Ammon's horn (tissue), 1 donor: Measurements from ENCODE around the gene BTD.
A peak's percentile ranks its signal among the peaks of the same experiment; 100 is the strongest.

ENCODE experiments used
- DNase-seq: peaks from one replicate; pipeline ENCODE4 v3.0.0-alpha.2; 2016; ENCODE audit warnings: low spot score

BTD gene, protein sequence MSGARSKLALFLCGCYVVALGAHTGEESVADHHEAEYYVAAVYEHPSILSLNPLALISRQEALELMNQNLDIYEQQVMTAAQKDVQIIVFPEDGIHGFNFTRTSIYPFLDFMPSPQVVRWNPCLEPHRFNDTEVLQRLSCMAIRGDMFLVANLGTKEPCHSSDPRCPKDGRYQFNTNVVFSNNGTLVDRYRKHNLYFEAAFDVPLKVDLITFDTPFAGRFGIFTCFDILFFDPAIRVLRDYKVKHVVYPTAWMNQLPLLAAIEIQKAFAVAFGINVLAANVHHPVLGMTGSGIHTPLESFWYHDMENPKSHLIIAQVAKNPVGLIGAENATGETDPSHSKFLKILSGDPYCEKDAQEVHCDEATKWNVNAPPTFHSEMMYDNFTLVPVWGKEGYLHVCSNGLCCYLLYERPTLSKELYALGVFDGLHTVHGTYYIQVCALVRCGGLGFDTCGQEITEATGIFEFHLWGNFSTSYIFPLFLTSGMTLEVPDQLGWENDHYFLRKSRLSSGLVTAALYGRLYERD

DNA sequence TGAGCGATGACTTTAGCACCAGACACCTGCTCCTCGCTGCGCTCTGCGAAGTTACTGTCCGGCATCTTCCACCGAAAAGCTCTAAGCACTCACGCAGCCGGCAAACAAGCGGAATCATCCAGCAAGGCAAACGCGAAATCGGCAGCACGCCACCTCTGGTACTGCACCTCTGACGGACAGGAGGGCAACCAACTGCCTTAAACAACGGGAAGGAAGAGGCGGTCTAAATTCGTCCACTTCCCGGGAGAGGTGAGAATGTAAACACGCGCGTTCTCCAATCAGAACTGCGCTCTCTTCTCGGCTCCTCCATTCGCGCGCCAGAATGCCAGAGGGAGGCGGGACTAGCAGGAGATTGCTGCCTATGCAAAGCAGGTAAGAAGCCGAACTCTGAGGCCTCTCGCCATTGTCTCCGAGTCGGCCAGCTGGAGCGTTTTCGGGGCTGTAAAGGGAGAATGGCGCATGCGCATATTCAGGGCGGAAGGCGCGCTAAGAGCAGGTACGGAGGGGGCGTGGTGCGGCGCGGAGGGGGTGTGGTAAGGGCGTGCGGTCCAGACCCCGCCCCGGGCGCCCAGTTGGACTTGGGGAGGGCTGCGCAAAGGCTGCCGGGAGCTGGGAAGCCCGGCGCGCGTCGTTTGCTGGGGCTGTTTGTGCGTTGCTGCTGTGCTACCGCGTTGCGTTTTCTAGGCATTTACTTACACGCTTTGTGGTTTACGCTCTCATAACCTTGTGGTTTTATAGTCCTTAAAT is at the start of gene BTD, which contains the start of gene HACL1:
Gene BTD (plus strand): TSS at position 347 of the 747 bp plus-strand sequence. CDS start 33,695 bp downstream, outside the sequence.
Gene HACL1 (minus strand): TSS at position 171 of the 747 bp plus-strand sequence. CDS start 106 bp downstream, at position 65.
- DNase-seq: peak; percentile 99

DNA sequence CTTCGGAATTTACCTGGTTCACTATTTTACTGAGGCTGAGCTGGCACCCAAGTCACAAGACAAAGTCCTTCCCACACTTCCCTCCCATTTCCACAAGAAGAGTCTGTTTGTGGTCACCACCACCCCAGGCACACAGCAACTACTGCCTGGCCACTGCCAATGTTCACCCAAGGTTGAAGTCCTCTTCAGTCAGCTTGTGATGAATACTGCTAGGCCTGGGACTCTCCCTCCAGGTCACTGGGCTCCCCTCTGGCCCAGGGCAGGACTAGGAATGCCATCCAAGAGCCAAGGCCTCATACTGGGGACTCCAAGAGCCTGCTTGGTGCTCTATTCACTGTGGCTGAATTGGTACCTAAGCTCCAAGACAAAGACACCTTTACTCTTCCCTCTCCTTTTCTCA is 49.6 kb upstream of the BTD start:
- no peak for DNase-seq

DNA sequence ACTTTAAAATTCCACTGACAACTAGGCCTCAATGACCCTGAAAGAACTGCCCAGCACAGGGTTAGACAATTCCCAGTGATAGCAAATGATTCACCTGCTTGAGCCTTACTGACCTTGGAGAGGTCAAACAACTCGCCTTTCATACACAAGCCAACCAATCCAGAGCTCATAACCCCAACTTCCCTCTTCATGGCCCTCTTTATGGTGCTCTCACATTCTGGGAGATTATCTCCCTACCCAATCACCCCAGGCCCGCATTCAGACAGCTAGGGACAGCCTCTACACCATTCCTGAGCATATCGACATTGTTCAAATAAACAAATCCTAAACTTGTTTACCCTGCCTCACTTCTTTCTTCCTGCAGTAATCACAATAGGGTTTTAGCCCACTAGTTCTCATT is 47.8 kb upstream of the BTD start:
- no peak for DNase-seq

DNA sequence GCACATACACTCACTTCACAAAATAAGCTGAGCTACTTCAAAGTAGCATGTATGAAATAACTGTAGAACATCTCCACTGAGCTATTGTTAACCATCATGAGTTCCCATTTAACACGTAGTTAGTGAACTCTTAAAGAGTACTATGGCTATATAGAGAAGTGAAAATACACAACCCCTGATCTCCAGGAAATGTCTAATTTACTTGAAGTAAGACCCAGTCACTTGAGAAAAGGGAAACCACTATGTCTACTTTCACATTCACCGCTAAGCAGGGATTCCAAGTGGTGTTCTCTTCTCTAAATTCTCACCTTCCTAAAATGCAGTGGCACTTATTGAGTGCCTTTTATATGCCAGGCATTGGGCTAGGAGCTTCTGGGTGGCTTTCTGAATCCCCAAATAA is 45.0 kb upstream of the BTD start:
- peak; percentile 42 for DNase-seq

DNA sequence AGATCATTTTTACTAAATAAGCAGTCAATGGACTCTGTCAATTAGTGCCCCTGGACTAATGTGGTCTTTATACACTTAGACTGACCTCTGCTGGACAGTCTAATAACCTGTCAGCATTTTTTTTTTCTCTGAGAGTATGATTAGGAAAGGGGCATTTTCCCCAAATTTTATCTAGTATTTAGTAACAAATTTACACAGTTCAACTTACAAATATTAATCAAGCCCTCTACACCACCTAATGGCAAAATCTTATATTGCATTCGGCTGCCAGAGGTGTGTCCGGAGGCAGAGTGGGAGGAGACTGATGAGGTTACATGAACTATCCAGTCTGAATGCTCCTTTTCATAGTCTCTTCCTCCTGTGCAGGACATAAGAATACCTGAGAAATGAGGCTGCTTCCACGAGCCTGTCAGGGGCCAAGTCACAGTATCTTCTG is 44.0 kb upstream of the BTD start:
- DNase-seq: peak; percentile 35

DNA sequence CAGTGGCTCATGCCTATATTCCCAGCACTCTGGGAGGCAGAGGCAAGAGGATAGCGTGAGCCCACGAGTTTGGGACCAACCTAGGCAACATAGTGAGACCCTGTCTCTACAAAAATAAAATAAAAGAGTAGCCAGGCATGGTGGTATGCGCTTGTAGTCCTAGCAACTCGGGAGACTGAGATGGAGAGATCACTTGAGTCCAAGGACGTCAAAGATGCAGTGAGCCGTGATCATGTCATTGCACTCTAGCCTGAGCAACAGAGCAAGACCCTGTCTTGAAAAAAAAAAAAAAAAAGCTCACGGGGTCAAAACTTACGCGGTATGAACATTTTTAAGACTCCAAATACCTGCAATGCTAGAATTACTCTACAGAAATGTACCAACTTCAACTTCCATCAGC is 43.0 kb upstream of the BTD start:
- DNase-seq: no peak

DNA sequence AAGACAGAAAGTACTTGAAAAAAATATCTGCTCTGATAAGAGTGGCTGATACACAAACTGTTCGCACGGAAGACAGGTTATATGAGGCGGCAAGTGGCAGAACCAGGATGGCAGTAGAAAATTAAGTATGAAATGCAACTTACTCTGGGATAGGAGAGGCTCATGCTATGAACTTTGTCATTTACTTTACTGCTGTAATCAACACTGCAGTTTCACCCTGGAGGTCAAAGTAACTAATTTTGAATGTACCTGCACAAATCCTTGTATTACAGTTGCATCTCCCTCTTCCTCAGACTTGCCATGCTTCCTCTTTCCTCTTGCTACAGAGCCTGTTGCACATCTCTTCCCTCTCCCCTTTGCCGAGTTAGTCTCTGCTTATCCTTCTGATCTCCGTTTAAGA is 39.0 kb upstream of the BTD start:
- DNase-seq: no peak

DNA sequence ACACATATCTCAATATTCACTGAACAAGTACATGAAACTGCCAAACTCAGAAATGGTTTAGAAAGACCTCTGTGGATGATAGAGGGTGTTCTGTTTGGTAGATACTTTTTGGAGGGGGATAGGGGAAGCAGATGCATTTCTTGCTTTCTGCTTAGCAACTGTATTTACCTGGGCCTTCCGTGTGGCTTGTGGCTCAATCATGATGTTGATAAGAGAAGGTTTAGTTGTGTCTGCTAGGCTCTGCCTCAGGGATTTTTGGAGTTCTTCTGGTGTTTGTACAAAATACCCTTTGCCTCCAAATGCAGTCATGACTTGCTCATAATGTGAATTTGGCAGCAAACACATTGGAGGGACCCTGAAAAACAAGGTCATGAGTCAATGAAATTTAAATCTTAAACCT is 38.4 kb upstream of the BTD start:
- no peak for DNase-seq

DNA sequence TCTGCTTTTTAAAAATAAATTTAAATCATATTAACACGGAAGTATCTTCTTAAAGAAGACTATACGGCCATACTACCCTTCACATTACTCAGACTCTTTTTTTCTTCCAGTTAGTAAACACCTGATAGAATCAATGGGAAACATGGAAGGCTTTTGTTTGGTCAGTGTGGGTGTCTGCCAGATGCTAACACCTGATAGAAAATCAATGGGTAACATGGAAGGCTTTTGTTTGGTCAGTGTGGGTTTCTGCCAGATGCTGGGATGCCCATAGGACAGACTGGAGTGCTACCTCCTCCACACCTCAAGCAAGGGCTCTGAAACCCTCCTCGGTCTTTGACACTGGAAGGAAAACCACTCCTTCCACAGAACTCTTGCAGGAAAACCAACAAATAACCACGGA is 29.4 kb upstream of the BTD start:
- DNase-seq: no peak

DNA sequence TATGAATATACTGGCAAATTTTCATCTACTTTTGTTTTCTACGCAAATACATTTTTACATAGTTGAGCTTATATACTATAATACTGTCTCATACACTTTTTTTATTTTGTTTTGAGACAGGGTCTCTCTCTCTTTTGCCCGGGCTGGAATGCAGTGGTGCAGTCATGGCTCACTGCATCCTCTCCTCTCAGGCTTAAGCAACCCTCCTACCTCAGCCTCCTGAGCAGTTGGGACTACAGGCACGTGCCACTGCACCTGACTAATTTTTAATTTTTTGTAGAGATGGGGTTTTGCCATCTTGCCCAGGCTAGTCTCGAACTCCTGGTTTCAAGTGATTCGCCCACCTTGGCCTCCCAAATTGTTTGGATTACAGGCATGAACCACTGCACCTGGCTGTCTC is 26.1 kb upstream of the BTD start:
- DNase-seq: no peak

DNA sequence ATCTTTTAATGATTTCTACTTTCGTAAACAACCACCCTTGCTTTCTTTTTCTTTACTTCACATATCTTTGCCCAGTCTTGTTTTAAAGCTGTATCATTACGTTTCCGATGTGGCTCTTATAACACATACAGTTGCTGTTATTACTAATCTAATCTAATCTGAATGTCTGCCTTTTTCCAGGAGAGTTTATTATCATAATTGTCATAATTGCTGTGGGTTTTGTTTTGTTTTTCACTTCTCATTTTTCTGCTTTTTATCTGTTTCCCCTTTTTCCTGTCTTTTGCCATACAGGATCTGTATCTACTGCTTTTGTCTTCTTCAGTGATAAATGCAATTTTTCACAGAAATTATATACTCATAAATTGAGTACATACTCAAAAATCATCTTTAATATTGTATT is 25.1 kb upstream of the BTD start:
- no peak for DNase-seq

DNA sequence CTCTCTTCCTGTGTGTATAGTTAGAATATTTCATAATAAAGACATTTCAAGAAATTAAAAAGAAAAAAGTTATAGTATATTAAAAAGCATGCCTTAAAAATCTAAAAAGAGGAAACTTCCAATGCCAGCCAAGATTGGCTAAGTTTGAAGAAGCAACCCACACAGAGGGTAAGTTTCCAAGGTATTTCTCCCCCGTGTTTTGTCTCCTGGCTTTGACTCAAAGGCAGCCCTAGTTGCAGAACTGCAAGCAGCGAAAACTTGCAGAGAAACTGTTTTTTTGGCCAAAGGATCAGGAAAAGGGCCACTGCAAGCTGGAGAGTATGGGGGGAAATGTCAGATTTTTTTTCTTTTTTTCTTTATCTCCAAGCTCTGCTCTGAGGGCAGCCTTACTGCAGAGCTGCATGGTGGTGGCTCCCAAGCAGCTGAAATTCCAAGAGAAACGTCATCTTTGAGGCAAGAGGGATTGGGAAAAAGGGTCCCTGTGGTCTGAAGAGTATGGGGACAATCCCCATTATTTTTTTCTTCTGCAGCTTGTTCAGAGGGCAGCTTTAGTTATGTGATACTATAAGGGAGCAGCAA is 23.2 kb upstream of the BTD start:
- DNase-seq: peak; percentile 17

DNA sequence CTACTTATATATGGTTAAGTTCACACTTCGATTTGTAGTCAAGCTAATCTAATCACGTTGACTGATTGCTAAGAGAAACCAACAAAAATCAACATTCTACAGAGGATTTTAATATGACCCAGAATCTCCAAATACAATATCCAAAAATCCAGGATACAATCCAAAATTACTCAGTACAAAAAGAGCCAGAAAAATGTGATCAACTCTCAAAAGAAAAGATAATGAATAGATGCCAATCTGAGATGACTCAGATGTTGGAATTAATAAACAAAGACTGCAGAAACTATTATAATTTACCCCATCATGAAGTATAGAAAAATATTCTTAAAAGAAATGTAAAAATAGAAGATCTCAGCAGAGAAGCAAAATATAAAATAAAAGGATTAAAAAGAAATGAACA is 22.5 kb upstream of the BTD start:
- no peak for DNase-seq

DNA sequence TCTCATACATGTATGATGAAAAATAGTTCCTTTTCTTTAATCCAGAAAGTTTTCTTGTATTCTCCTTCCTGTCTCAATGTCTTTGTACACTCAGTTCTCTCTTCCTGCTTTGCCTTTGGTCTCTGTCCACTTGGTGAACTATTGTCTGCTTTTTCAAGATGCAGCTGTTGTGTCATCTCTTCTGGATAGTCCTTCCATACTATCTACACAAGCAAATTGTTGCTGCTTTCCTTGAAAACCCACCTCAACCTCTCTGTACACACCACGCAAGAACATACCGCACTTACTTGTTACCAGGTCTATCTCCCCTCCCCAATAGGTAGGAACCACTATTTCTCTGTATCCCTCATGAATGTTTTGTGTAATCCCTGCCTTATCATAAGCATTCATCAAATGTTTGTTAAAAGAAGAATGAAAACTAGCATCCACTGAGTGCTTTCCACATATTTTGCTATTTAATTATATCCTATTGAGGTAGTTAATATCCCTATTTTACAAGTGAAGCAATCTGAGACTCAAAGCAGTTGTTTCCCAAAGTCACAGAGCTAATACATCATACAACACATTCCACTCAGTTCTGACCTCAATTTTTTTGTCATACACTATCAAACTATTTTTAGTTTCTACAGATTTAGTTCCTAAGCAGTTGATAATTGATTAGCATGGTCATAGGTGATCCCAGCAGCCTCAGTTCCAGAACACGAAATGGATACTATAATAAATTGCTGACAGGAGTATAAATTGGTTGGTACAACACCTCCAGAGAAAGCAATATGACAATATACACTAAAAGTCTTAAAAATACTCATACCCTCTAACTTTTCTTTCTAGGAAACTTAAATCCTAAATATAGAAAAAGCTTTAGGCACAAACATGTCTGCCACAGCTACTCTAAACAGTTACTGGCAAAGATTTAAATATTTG is 19.8 kb upstream of the BTD start:
- no peak for DNase-seq

DNA sequence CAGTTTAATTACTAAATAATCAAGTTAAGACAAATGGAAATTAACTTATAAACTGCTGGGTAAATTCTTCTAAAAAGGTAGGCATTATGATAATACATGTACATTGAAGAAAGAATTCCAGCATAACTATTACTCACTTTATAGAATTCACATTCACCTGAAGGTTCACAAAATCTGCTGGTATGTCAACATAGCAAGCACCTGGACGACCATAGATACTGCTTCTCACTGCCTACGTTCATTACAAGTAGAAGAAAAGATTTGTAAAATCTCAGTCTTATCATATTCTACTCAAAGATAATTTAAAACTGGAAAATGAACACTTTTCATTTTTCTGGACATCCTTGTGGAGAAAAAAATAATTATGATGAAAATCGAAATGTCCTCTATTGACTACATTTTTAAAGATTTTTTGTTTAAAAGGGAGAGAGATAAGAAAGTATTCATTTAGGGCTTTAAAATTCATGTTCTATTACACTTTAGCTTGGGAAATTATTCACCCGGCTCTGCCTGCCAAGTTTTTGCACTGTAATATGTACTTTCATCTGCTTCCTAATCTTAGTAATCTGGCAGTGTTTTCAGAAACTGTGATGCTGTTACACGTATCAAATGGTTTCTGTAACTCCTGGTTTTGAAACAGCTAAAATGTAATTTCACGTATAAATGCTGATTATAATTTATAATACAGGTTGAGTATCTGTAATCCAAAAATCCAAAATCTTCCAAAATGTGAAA is 16.3 kb upstream of the BTD start:
- peak; percentile 47 for DNase-seq

DNA sequence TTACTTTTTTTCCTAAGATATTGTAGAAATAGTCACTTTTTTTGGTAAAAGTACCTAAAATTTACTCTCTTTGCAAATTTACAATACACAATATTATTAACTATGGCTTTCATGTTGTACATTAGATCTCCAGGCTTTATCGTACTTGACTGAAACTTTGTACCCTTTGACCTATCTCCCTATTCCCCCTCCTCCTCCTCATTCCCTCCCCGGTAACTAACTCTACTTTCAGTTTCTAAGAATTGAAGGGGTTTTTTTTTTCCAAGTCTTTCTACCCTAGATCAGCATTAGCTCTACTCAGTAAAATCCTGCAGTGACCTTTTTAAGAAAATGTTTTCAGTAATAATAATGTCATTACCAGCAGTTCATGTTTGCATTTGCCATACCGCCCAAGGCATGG is 10.3 kb upstream of the BTD start:
- DNase-seq: no peak

DNA sequence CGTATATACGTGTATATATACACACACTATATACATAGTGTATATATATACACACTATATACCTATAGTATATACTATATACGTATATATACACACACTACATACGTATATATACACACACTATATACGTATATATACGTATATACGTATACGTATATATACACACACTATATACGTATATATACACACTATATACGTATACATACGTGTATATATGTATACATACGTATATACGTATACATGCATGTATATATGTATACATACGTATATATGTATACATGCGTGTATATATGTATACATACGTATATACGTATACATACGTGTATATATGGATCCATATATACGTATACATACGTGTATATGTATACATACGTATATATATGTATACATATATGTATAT is 9.6 kb upstream of the BTD start:
- no peak for DNase-seq

DNA sequence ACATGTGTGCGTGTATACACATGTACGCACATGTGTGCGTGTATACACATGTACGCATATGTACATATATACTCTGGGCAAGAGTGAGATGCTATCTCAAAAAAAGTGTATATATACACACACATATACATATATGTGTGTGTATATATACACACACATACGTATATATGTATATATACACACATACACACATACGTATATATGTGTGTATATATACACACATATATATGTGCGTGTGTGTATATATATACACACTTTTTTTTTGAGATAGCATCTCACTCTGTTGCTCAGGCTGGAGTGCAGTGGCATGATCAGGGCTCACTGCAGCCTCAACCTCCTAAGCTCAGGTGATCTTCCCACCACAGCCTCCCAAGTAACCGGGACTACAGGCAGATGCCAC is 8.6 kb upstream of the BTD start:
- no peak for DNase-seq

DNA sequence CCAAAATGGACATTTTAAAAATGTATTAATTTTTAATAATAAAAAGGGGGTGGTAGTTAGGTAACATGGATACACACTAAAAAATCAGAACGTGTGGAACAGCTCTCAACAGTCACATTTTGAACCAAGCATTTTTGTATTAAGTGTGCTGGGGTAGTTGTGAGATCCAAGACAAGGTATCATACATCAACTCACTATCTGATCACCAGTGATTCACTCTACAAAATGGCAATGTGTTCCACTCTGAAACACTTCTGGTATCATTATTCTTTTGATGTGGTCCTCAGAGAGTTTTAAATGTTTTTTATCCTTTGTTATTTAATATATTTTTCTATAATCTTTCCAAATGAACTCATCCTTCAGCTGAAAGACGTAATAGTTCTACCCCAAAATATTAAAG is 5.6 kb upstream of the BTD start:
- no peak for DNase-seq

DNA sequence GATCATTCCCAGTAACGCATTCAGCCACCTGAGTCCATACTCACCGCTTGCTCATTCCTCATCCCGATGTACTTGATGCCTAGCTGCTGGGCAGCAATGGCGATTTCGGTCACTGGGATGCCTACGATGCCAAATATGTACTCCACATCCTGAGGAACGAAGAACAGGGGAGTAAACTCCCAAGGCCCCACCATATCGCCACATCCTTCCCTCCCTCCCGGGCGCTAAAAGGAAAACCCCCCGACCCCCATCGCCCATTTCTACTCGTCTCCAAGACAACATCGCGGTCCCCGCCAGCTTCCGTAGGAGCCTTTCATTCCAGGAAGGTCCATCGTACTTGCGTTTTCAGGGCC is 523 bp upstream of the BTD start:
- no peak for DNase-seq

DNA sequence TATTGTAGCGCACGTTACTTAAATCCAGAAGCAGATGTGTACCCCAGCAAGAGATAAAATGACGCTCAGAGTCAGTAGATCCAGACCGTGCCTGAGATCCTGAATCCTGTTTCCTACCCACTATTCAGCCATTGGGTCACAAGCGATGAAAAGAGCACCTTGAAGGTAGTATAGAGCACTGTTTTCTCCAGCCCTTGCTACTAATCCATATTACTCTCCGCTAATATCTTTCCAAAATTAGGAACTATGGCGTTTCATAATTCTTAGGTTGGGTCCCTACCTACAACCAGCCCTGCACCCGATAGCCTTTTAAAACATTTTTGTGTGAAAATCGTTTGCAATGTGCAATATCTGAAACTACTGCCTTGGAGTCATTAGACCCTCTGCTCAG is 596 bp downstream of the BTD start:
- DNase-seq: no peak
